H1 (cell line): ENCODE results near the gene SAMD9L. TPM values are rescaled to one million over a fixed set of nuclear protein-coding genes. Genes with fewer than 3 reads are reported as not detected.

Experiments
- CTCF ChIA-PET: fragments of 300-600 bp; sonication (Branson Sonifier 250); formaldehyde crosslinking; loops from one replicate; lab custom pipeline; 2021; ENCODE audit not compliant: partially characterized antibody; lab: Charles Lee
- POLR2A ChIA-PET: fragments of 300-600 bp; sonication (Branson Sonifier 250); formaldehyde crosslinking; loops from one replicate; lab custom pipeline; 2021; ENCODE audit warnings: inconsistent platforms; ENCODE audit not compliant: partially characterized antibody; lab: Charles Lee
- DNase-seq, 2 experiments: peaks; one replicate each; pipeline versions ENCODE4 v3.0.0 to v3.0.0-alpha.2; 2010 to 2022; ENCODE audit warnings: low spot score in 2 of 2, low read depth in 1 of 2, mixed read lengths in 1 of 2
- FAIRE-seq: peaks from 2 replicates; lab custom pipeline; 2011; peaks lifted over from hg19 to GRCh38; lab: Jason Lieb, UNC
- H2AFZ ChIP-seq: 2 replicates; pipeline ENCODE4 v1.8.1; 2012; ENCODE audit warnings: low read length, inconsistent platforms
- H2AK5ac ChIP-seq: 2 replicates; pipeline ENCODE4 v1.6.1; 2013; ENCODE audit warnings: low read depth, low read length
- H2BK120ac ChIP-seq: replicated peaks from 2 replicates; pipeline ENCODE3; 2013; ENCODE audit warnings: low read depth, low read length, inconsistent platforms
- H2BK12ac ChIP-seq: 2 replicates; pipeline ENCODE4 v1.6.1; 2013; ENCODE audit warnings: low read depth, low read length
- H2BK15ac ChIP-seq: 2 replicates; pipeline ENCODE4 v1.6.1; 2013; ENCODE audit warnings: low read length
- H2BK20ac ChIP-seq: 2 replicates; pipeline ENCODE4 v1.6.1; 2013; ENCODE audit warnings: low read length
- H2BK5ac ChIP-seq: 2 replicates; pipeline ENCODE4 v1.6.1; 2013; ENCODE audit warnings: low read depth, low read length
- H3K14ac ChIP-seq: 2 replicates; pipeline ENCODE4 v1.6.1; 2013; ENCODE audit warnings: inconsistent platforms; ENCODE audit not compliant: insufficient read length
- H3K18ac ChIP-seq: 2 replicates; pipeline ENCODE4 v1.6.1; 2013; ENCODE audit warnings: low read length; ENCODE audit errors: extremely low read depth
- H3K23ac ChIP-seq: 2 replicates; pipeline ENCODE4 v1.6.1; 2013; ENCODE audit warnings: inconsistent platforms; ENCODE audit not compliant: insufficient read length
- H3K23me2 ChIP-seq: 2 replicates; pipeline ENCODE4 v1.6.1; 2013; ENCODE audit warnings: low read depth, low read length
- H3K27ac ChIP-seq: 2 replicates; pipeline ENCODE4 v1.6.1; 2011; ENCODE audit warnings: low read depth, low read length, inconsistent platforms
- H3K27me3 ChIP-seq, 4 experiments: replicated peaks in 1 of 4; 1 replicate in 1 of 4; 2 replicates in 3 of 4; pipeline versions ENCODE4 v1.6.1 to v1.8.1; 2011 to 2013; ENCODE audit warnings: low read length in 3 of 4, mild to moderate bottlenecking in 3 of 4, inconsistent platforms in 2 of 4, mixed read lengths in 2 of 4, moderate library complexity in 1 of 4; ENCODE audit not compliant: control insufficient read depth in 3 of 4, insufficient read depth in 3 of 4; ENCODE audit errors: extremely low read depth in 1 of 4
- H3K36me3 ChIP-seq, 4 experiments: 2 replicates each; pipeline versions ENCODE4 v1.6.1 to v1.8.1; 2011 to 2013; ENCODE audit warnings: mild to moderate bottlenecking in 4 of 4, low read length in 3 of 4, moderate library complexity in 2 of 4, control low read depth in 1 of 4, inconsistent platforms in 1 of 4; ENCODE audit not compliant: insufficient read depth in 4 of 4, control insufficient read depth in 2 of 4
- H3K4ac ChIP-seq: replicated peaks from 2 replicates; pipeline ENCODE3; 2013; ENCODE audit warnings: low read length, low read depth, mixed read lengths, inconsistent platforms; ENCODE audit not compliant: insufficient read length
- H3K4me1 ChIP-seq, 4 experiments: replicated peaks in 1 of 4; 1 replicate in 1 of 4; 2 replicates in 3 of 4; pipeline versions ENCODE4 v1.6.1 to v1.8.1; 2011 to 2013; ENCODE audit warnings: low read length in 3 of 4, inconsistent platforms in 2 of 4, mixed read lengths in 1 of 4; ENCODE audit not compliant: insufficient read depth in 4 of 4, control insufficient read depth in 3 of 4
- H3K4me2 ChIP-seq, 2 experiments: 2 replicates each; pipeline versions ENCODE4 v1.6.1 to v1.8.1; 2011 to 2013; ENCODE audit warnings: low read depth in 2 of 2, low read length in 2 of 2, control low read depth in 1 of 2, inconsistent platforms in 1 of 2, mild to moderate bottlenecking in 1 of 2; ENCODE audit not compliant: insufficient read depth in 1 of 2
- H3K4me3 ChIP-seq, 4 experiments: fragments of 200-600, 300-600 bp in 1 of 4; sonication (generic), shearing (Covaris generic), sonication (Bioruptor Twin) in 1 of 4; 2 replicates each; pipeline versions ENCODE4 v1.5.1 to v1.8.1; 2011 to 2016; ENCODE audit warnings: low read length in 4 of 4, low read depth in 3 of 4, control low read depth in 2 of 4, inconsistent platforms in 2 of 4, mild to moderate bottlenecking in 2 of 4, mixed read lengths in 1 of 4, moderate library complexity in 1 of 4; ENCODE audit not compliant: insufficient read depth in 2 of 4; ENCODE audit errors: extremely low read depth in 1 of 4
- H3K56ac ChIP-seq: replicated peaks from 2 replicates; pipeline ENCODE3; 2013; ENCODE audit warnings: low read depth, mild to moderate bottlenecking, mixed read lengths, low read length, inconsistent platforms; ENCODE audit not compliant: insufficient read length
- H3K79me1 ChIP-seq: 2 replicates; pipeline ENCODE4 v1.6.1; 2013; ENCODE audit warnings: low read depth, low read length, control low read depth
- H3K79me2 ChIP-seq, 2 experiments: 2 replicates each; pipeline versions ENCODE4 v1.6.1 to v1.8.1; 2012 to 2013; ENCODE audit warnings: low read length in 2 of 2, mild to moderate bottlenecking in 2 of 2, inconsistent platforms in 1 of 2; ENCODE audit not compliant: insufficient read depth in 2 of 2, control insufficient read depth in 1 of 2
- H3K9ac ChIP-seq, 4 experiments: replicated peaks in 1 of 4; 1 replicate in 1 of 4; 2 replicates in 3 of 4; pipeline versions ENCODE4 v1.6.1 to v1.8.1; 2011 to 2013; ENCODE audit warnings: low read depth in 3 of 4, low read length in 3 of 4, control low read depth in 2 of 4, mild to moderate bottlenecking in 2 of 4, moderate library complexity in 2 of 4, inconsistent platforms in 1 of 4; ENCODE audit errors: extremely low read depth in 1 of 4
- H3K9me3 ChIP-seq, 2 experiments: 2 replicates each; pipeline versions ENCODE4 v1.6.1 to v1.8.1; 2012 to 2013; ENCODE audit warnings: mild to moderate bottlenecking in 2 of 2, moderate library complexity in 2 of 2, control low read depth in 1 of 2, inconsistent platforms in 1 of 2, low read depth in 1 of 2, low read length in 1 of 2, mixed read lengths in 1 of 2; ENCODE audit not compliant: insufficient read depth in 2 of 2
- H4K20me1 ChIP-seq, 2 experiments: replicated peaks in 1 of 2; 2 replicates each; pipeline versions ENCODE3 to v1.8.1; 2011 to 2013; ENCODE audit warnings: inconsistent platforms in 2 of 2, low read length in 2 of 2, mild to moderate bottlenecking in 1 of 2; ENCODE audit not compliant: insufficient read depth in 2 of 2, control insufficient read depth in 1 of 2
- H4K5ac ChIP-seq: 2 replicates; pipeline ENCODE4 v1.6.1; 2013; ENCODE audit warnings: low read length, low read depth, mixed read lengths, inconsistent platforms; ENCODE audit not compliant: insufficient read length
- H4K8ac ChIP-seq: 2 replicates; pipeline ENCODE4 v1.8.0; 2013; ENCODE audit warnings: mild to moderate bottlenecking, moderate library complexity, low read length, inconsistent platforms; ENCODE audit not compliant: insufficient read depth; ENCODE audit errors: extremely low read depth
- H4K91ac ChIP-seq: replicated peaks from 2 replicates; pipeline ENCODE3; 2013; ENCODE audit warnings: low read length, mixed read lengths, inconsistent platforms; ENCODE audit not compliant: insufficient read length
- CHD1 ChIP-seq: IDR thresholded peaks from 2 replicates; pipeline ENCODE4 v1.6.1; 2012; ENCODE audit warnings: low read depth, low read length, improper control_type of control experiment
- SIX5 ChIP-seq: IDR thresholded peaks from 2 replicates; pipeline ENCODE4 v1.6.1; 2011; ENCODE audit warnings: mild to moderate bottlenecking, low read depth, low read length
- polyA plus RNA-seq, 7 experiments: library from polyadenylated mRNA; depleted of rRNA in 3 of 7; stranded (reverse) in 5 of 7; unstranded in 2 of 7; fragments of >200 nt in 5 of 7; fragments of 200-250 nt in 2 of 7; gene quantifications; 1 replicate in 5 of 7; 2 replicates in 1 of 7; 4 replicates in 1 of 7; pipeline versions ENCODE4 v1.2.1 to v1.2.3, GENCODE V29; 2011 to 2013; ENCODE audit warnings: missing spikeins in 2 of 7, mixed read lengths in 2 of 7
- total RNA-seq: library from RNA; stranded (reverse); fragmentation: NEBNext Ultra II Directional; extraction: Animal tissue kit (Norgen Biotek cat#: 25700); gene quantifications from 2 replicates; pipeline ENCODE4 v1.2.1, GENCODE V29; 2021

Gene SAMD9L
- total and polyA plus RNA-seq, 2 of the 8 experiments (the other 6 are each of a cell fraction or from before 2014, with no cell fraction given) = not detected

DNA sequence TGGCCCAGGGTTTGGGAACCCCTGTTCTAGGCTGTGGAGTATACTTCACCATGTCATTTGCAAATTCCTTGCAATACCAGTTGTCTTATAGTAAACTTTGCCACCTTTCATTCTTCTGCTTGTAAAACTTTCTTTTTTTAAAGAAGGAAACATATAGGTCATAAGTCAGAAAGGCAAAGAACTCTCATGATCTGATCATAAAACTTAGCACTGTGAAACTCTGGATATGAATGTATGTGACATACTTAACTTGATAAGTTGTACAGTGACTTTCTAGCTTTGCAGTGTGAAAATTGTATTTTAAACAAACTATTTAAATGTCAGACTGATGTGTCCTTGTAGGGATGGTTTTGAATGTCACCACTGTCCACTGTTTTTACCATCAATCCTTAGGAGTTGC lies 31.0 kb upstream of the SAMD9L start:
- Histone ChIP-seq H3K27me3 (no peaks in the 10 kb centered on the region), H4K20me1 (no peaks in the 10 kb centered on the region), H3K9me3 (no peaks in the 10 kb centered on the region; a peak in 1 of 4 replicates), H3K4ac (no peak overlapping the region), H2BK12ac (no peak overlapping the region), H2BK20ac (no peak overlapping the region), H2AFZ (no peak overlapping the region), H4K5ac (no peak overlapping the region), H3K14ac (no peak overlapping the region), H3K79me1 (no peaks in the 10 kb centered on the region), H3K4me3 (no peak overlapping the region), H3K4me1 (no peaks in the 10 kb centered on the region; a peak in 1 of 7 replicates), H4K91ac (no peak overlapping the region), H3K36me3 (no peaks in the 10 kb centered on the region), H2AK5ac (no peak overlapping the region), H3K23me2 (no peaks in the 10 kb centered on the region), H2BK120ac (no peak overlapping the region), H4K8ac (no peak overlapping the region), H3K23ac (no peak overlapping the region), H3K9ac (no peak overlapping the region), H2BK15ac (no peak overlapping the region), H3K4me2 (no peak overlapping the region), H3K27ac (no peak overlapping the region), H3K56ac (no peak overlapping the region), H2BK5ac (no peak overlapping the region), H3K18ac (no peak overlapping the region), H3K79me2 (no peaks in the 10 kb centered on the region)
- FAIRE-seq (no peak), DNase-seq (no peak)
- CTCF ChIA-PET = interaction anchor here (0.6 to 2.8 kb wide), 6 partner anchors 8 to 570 kb away, joined by 3 to 24 read pairs (median 3); partner anchors contain the start of gene HEPACAM2
- TF ChIP-seq SIX5 (no peak), CHD1 (no peak)
- POLR2A ChIA-PET = no interaction called here
